GM21723 (cell line): ENCODE measurements around the gene CD2.

Experiments
- ATAC-seq: cut with Tn5 transposase; IDR thresholded peaks from one replicate; pipeline ENCODE4 v1.9.1; 2021; ENCODE audit warnings: mild to moderate bottlenecking, moderate library complexity; ENCODE audit not compliant: unreplicated experiment

CD2 gene

DNA sequence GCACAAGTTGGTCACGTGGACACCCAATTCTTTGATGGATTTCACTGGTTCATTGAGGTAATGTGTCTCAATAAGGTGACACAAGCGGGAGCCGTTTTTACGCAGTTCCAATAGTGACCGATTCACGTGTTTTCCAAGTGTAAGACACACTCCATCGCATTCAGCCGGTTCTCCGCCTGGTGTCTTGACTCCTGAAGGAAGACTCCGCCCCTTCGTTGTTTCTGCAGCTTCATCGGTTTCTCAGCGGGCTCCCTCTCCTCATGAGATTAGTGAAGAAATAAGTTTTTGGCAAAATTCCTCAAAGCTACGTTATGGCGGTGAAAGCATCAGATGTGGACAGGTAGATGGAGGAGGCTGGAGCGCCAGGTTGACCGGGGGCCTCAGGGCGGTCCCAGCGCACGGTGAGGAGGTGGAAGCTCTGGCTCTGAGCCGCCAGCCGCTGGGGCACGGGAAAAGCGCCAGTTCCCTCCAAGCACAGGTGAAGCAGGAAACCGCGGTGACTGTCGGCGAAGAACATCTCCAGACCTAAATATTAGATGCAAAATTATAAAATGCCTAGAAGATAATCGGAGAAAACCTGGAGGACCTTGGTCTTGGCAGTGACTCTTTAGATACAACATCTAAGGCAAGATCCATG is 21.0 kb downstream of the CD2 start:
- no peak for ATAC-seq

DNA sequence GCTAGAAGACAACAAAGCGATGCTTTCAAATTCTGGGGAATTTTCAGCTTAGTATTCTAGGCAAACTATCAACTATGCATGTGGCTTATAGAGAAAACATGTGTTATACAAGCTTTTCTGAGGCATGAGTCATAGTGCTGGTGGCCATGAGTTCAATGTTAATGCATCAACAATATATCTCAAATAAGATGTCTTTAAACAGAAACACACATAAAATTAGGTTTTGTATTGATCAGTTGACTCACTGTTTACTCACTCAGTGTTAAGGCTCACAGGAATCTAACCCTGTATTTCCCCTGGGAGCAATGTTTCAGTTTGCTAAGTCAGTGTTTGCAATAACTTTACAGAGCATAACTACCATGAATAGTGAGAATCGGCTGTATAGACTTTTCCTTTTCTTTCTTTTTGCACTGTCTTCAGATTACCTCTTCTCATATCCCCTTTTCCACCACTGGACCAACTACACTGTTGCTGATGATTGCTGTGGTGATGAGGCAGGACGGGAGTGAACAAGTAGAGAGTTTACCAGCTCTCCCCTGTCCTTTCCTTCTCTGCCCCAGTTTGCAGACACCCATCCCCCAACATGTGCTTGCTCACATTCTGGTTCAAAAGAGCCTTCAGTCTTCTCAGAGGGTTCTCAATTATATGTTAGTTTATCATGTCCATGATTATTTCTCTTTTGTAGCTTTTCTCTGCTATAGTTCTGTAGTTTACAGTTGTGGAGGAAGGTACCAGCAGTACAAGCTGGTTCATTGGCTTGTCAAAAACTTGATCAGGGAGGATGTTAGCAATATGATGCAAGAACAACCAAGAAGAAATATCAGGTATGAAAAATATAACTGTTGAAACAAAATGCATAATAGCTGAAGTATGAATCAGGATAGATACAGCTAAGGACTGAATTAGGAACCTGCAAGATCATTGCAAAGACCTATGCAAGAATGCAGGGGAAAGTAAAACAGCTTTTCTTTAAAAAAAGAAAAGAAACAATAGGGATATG is 23.9 kb downstream of the CD2 start:
- ATAC-seq, result no peak

DNA sequence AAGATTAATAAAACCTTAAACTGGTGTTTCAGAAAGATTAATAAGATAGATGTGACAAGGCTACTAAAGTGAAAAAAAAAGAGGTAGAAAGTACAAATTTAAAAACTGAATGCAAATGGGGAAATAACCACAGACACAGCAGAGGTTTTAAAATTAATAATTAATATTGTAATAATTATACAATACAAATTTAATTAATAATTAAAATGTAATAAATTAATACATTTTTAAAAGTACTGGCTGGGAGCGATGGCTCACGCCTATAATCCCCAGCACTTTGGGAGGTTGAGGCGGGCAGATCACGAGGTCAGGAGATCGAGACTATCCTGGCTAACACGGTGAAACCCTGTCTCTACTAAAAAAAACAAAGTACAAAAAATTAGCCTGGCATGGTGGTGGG is 26.8 kb downstream of the CD2 start:
- ATAC-seq, result no peak

DNA sequence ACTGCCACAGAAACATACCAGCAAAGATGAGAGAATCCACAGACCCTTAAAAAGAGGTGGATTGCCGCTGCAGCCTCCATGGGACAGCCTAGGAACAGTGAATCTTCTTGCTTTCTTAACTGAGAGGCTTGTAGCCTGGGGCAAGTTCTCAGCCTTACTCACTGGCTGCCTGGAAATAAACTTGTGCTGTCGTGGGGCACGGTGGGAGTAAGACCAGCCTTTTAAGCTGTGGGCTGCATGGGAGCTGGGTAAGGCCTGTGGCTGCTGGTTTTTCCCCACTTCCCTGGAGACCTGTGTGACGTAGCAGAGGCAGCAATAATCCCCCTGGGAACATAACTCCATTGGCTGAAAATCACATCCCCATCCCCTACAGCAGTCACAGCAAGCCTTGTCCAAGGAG is 30.8 kb downstream of the CD2 start:
- ATAC-seq, result no peak

DNA sequence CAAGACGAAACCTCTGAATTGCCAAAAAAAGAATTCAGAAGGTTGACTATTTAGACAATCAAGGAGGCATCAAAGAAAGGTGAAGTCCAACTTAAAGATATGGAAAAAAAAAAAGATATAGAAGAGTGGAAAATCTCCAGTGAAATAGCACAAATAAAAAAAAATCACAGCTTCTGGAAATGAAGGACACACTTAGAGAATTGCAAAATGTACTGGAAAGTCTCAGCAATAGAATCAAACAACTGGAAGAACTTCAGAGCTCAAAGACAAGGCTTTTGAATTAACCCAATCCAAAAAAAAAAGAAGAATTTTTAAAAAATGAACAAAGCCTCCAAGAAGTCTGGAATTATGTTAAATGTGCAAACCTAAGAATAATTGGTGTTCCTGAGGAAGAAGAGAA is 31.8 kb downstream of the CD2 start:
- ATAC-seq, result no peak

DNA sequence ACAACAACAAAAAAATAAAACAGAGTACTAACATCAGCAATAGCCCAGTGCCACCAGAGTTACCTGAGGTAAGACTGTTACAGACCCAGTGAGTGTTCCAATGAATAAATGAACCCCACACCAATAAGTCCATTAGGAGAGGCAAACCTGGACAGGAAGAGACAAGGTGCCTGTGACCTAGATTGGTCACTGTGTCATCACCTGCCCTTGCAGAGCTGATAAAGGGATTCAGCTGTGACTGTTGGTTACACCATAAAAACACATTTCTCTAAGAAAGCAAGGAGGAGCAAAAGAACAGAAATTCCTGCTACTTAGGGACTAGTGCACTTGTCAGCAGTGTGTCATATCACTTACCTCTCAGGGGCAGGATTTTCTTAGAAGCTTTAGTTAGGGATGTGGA is 37.5 kb downstream of the CD2 start:
- no peak for ATAC-seq

DNA sequence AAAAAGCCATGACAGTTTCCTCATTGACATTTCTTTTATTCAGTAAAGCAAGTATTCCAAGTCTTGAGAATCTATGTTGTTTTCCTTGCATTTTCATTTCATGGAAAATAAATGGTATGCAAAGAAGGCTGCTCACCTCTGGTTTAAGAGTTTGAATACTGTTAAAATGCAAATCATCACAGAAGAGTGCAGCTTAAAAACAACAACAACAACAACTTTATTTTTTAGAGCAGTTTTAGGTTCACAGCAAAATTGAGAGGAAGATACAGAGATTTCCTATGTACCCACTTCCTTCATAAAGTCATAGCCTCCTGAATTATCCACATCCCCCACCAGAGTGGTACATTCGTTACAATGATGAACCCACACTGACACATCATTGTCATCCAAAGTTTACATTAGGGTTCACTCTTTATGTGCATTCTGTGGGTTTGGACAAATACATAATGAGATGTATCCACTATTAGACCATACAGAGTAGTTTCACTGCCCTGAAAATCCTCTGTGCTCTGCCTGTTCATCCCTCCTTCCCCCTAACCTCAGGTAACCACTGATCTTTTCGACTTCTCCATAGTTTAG is 39.2 kb downstream of the CD2 start:
- no peak for ATAC-seq

DNA sequence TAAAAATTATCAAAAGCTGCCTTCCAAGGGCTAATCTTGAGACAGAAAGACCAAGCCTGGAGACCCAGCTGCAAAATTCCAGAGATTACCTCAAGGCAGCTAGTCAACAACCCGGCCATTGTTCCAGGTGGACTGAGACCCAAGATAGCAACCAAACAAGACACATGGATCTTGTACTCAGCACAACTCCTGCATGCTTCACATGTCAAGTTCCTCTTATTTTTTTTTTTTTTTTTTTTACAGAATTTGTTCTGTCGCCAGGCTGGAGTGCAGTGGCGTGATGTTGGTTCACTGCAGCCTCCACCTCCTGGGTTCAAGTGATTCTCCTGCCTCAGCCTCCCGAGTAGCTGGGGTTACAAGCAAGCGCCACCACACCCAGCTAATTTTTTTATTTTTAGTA is 40.1 kb downstream of the CD2 start:
- ATAC-seq, result no peak

DNA sequence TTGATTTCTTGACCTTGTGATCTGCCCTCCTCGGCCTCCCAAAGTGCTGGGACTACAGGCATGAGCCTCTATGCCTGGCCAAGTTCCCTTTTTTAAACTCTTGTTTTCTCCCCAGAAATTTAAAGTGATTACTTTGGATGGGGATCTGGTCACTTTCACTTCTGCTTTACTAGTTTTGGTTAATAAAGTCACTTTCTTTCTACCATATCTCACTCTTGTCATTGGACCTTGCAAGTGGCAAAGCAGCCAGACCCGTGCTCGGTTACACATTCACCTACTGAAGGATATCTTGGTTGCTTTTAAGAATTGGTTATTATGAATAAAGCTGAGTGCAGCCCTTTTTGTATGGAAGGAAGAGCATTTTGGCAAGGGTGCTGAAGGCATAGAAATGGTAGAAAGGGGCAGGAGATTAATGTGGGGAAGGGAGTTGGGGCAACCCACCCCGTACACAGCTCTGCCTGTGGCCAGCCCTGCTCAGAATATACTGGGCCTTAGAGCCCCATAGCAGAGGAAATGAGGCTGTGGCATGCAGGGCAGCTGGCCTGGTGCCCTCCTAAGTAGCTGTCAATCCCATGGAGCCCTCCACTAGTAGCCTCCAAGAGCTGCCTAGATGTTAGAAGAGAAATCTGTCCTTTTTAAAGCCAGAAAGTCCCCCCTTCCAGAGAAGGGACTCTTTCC is 40.7 kb downstream of the CD2 start:
- ATAC-seq, result peak; percentile 89

DNA sequence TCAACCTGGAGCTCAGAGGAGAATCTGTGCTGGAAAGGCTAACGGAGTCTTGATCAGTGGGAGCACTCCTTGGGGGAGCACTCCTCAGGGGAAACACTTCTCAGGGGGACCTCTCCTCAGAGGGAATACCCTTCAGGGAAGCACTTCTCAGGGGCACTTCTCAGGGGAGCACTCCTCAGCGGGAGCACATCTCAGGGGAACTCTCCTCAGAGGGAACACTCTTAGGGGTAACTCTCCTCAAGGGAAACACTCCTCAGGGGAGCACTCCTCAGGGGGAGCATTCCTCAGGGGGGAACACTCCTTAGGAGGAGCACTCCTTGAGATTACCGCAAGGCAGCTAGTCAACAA is 41.2 kb downstream of the CD2 start:
- peak; percentile 8 for ATAC-seq

DNA sequence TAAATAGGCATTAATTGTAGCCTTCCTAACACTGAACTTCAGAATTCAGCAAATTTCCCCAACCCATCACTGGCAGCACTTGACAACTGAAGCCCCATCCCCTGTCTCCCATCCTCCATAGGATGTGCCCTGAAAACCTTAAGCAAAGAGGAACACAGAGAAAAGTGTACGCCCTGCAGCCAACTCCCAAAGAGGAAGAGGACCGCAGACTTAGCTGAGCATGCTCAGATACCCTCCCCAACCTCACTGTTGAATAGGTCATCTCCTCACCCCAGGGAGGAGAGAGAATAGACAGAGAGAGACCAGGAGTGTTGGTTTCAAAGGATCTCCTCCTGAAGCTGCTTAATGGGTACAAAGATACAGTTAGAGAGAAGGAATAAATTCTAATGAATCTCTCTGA is 50.5 kb downstream of the CD2 start:
- ATAC-seq, result no peak

DNA sequence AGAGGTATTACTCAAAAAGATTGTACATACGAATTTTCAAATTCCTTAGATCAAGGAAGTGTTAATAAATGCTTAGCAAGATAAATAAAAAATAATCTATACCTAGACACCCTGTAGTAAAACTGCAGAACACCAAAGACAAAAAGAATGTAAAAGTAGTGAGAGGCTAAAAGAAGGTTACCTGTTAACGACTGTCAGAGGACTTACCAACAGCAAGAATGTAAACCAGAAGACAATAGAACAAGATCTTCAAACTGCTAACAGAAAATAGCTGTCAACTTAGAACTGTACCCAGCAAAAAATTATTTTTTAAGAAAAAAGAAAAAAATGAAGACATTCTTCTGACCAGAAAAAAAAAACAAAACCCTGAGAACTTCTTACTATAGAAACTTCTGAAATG is 51.2 kb downstream of the CD2 start:
- no peak for ATAC-seq

DNA sequence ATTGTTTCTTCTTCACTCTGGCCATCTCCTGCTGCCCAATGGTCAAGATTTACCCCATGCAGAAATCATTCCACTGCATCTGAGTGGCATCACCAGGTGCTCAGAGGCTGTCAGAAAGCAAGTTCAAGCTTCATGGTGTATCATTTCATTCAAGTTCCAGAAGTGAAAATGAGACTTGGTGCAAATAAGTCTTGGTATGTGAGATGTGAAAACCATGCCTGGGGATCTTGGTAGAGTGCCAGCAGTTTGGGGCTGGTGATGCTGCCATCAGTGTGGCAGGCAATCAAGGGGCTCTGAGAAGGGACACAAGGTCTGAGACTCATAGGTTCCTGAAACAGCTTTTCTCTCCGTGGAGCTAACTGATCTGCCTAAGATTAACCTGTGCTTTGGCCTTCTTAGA is 52.0 kb downstream of the CD2 start:
- peak; percentile 66 for ATAC-seq

DNA sequence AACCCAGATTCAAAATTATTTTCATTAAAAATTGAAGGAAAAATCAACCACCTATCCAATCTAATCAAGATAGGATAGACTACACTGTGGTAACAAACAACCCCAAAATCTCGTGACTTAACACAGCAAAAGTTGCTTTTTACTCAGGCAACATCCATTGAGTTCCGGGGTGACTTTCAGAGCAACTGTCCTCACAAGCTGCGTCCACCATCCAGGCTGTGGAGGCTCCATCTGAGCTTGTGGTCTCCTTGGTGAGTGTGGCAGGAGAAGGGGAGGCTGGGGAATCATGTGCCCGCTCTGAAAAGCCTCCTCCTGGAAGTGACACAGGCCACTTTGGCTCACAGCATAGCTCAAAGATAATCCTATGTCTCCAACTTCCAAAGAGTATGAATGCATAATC is 52.4 kb downstream of the CD2 start:
- no peak for ATAC-seq

DNA sequence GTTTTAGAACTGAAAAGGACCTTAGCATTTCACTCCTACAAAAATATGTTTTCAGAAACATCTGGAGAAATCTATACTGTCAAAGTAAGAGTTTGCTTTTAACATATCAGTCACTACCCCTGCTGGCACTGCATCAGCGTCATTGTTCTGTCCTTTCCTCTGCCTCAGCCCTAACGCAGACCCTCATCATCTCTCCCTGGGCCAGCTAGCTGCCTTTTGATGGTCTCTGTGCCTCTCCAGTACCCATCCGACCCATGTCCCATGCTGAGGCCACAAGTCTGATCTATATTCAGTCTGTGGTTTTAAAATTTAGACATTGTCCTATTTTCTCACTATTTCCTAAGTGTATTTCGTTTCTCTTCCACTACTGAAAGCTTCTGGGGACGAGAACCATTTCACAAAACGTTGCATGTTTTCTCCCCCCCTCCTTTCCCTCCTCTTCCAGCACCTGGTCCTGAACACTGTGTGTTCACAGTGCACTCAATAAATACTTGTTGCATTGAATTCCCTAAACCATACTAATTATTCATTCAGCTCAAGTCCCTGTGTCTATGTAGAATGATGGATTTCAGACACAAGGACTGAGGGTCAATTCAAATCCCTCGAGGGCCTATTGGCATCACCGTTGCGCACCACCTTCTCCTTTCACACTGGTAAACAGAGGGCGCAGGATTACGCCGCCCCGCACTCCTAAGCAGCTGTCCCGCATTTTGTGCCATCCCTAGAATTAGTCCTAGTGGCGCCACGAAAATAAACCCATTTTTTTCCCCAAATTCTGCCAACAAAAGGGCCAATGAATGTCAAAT is 53.4 kb downstream of the CD2 start:
- ATAC-seq, result no peak

DNA sequence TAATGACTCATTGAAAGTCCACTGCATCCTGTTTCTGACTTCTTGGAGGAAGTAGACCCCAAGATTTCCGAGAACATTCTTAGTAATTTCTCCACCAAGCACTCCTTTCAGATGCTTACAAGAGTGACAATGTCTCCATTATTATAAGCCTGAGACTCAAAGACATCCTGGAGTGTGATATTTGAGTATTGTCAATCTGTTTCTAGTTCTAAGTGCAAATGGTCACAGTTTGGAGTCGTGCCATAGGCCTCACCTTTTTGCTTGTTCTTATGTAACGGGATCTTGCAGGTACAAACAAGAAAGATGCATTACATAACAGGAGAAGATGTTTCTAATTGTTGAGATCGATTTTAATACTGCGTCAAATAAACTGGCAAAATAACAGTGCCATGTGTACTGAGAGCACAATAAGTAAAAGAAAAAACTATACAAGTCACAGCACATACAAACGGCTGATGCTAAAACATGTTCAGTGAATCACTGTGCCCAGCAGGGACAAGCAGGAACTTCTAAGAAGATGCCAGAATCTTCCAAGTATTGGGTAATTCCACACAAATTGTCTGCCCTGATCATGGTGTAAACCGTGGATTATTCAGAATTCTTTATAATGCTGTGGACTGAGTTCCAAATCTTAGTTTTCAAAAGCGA is 54.1 kb downstream of the CD2 start:
- no peak for ATAC-seq

DNA sequence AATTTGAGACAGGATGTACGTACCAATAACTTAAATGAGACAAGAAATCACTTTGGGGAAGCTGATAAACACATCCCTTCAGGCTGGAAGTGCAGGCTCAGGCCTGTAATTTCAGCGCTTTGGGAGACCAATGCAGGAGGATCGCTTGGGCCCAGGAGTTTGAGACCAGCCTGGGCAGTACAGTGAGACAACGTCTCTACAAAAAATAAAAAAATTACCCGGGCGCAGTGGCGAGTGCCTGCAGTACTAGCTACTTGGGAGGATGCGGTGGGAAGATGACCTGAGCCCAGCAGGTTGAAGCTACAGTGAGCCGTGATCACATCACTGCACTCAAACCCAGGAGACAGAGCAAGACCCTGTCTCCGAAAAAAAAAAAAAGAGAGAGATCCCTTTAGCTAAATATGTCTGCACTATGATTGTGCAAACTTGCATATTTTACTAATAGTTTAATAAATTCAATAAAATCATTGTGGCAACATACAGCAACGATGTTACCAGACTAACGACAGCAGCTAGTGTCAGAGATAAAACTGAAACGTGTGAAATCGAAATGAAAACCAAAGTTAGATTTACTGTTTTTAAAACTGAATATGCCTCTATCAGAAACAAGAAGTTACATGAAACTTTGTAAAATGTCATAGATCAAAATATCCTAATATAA is 54.7 kb downstream of the CD2 start:
- ATAC-seq, result no peak

DNA sequence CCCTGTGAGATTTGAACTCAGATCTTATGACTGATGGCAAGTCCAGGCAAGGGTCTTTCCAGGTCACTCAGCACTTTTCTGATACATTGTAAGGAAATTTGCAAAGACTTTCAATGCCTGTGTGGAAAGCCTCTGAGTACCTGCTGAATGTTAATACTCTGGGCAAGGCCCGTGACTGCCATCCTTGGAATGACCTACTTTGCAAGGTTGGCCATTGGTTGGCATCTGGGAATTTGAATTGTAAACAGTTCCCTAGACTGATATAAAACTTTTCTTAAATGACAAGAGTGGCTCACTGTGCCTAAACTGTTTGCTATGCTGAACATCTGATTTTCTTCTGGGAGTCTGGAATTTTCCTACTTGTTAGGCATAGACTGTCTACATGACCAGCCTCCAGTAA is 57.1 kb downstream of the CD2 start:
- ATAC-seq, result no peak

DNA sequence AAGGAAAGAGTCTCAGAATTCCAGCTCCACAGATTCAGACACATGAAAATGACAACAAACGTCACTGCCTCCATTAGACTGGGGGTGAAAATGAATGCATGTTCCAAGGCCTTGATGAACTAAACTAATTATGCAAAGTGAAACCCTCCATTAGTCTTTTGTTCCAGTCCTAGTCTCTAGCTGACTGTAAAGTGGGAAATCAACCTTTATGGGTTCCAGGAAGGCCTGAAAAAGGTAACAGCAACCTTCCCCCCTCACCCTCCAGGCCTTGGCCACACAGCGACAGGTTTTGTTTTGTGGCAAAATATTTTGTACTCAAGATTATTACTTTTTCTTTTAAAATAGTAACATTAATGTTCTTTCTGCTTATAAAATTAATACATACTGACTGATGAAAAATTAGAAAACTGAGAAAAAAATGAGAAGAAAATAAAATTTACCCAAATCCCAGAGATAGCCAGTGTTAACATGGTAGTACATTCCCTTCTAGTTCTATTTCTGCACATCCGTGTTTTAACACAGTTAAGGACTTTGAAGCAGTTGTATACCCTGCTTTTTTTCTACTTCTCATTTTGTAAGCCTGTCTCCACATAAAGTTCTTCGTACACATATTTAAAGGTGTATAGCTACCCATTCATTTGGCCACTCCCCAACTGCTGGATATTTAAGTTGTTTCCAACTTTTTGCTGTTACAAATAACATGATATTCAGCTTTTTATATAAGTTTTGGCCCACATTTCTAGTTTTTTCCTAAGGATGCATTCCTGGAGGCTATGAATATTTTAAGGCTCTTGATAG is 60.9 kb downstream of the CD2 start:
- ATAC-seq, result no peak
